ENCODE measurements around the gene GLIPR2. TPM values are rescaled to one million over a fixed set of nuclear protein-coding genes. Genes with fewer than 3 reads are reported as not detected.
A peak's percentile ranks its signal among the peaks of the same experiment; 100 is the strongest.

The GLIPR2 gene
- total and polyA plus RNA-seq, 2 of the 13 experiments (the other 11 are each of a cell fraction or from before 2014, with no cell fraction given), result 0.08 to 0.42 TPM

GRCh38 chr9:36166168-36166927, 29.8 kb downstream of the GLIPR2 start (continued):
- TF ChIP-seq TEF (CRISPR knock-in tag; IDR thresholded peaks at IDR 0.05) (no peak), MZF1 (CRISPR knock-in tag; IDR thresholded peaks at IDR 0.05; ENCODE audit: borderline replicate concordance) (no peak), CBFB (CRISPR knock-in tag; IDR thresholded peaks at IDR 0.05) (peak; percentile 38; the same call in 1 of the 2 replicates), ZFP36L2 (CRISPR knock-in tag; IDR thresholded peaks at IDR 0.05) (no peak), RAD51 (IDR thresholded peaks at IDR 0.05; ENCODE audit: borderline replicate concordance) (no peak), YY1 (IDR thresholded peaks at IDR 0.05; ENCODE audit: insufficient read depth, insufficient replicate concordance, low read depth, low read length) (peak; percentile 40), ZSCAN9 (CRISPR knock-in tag; IDR thresholded peaks at IDR 0.05; ENCODE audit: borderline replicate concordance) (no peak), ZBTB44 (CRISPR knock-in tag; IDR thresholded peaks at IDR 0.05) (no peak), PPARG (CRISPR knock-in tag; conservative IDR thresholded peaks at IDR 0.05) (no peak), ISX (CRISPR knock-in tag; conservative IDR thresholded peaks at IDR 0.05) (no peak), SAP130 (CRISPR knock-in tag; IDR thresholded peaks at IDR 0.05; ENCODE audit: low read depth) (0 out of 2 replicates have a peak, but pooled peaks have one; percentile 12), ZNF788 (CRISPR knock-in tag; IDR thresholded peaks at IDR 0.05; ENCODE audit: borderline replicate concordance) (no peak; the same call in 1 of the 2 replicates), GPBP1L1 (CRISPR knock-in tag; IDR thresholded peaks at IDR 0.05) (no peak), IRF1 (CRISPR knock-in tag; IDR thresholded peaks at IDR 0.05; ENCODE audit: low read depth) (no peak), BCL6 (CRISPR knock-in tag; IDR thresholded peaks at IDR 0.05) (no peak), ZNF770 (CRISPR knock-in tag; IDR thresholded peaks at IDR 0.05) (no peak), ZNF547 (CRISPR knock-in tag; IDR thresholded peaks at IDR 0.05) (peak; percentile 68; the same call in 1 of the 2 replicates), RXRB (CRISPR knock-in tag; IDR thresholded peaks at IDR 0.05; ENCODE audit: borderline replicate concordance) (0 out of 2 replicates have a peak, but pooled peaks have one; percentile 31), SIX1 (CRISPR knock-in tag; IDR thresholded peaks at IDR 0.05; ENCODE audit: borderline replicate concordance) (no peak), HMGXB4 (CRISPR knock-in tag; IDR thresholded peaks at IDR 0.05; ENCODE audit: borderline replicate concordance in 1 of 2, low read depth in 1 of 2) (peak; percentile 64 to 70; a peak in 3 of 4 replicates)
